Cardiac muscle cell (in vitro differentiated cells and primary cell): ENCODE results near the gene MRPL33. TPM values are rescaled to one million over a fixed set of nuclear protein-coding genes. Genes with fewer than 3 reads are reported as not detected.

Experiments
- DNase-seq, 2 donors: peaks; one replicate each; pipeline versions ENCODE4 v3.0.0 to v3.0.0-alpha.2; 2010 to 2017; ENCODE audit warnings: low read depth in 1 of 2, low spot score in 1 of 2
- H3K27ac ChIP-seq: fragments of 200-600 bp; sonication (generic); 2 replicates; pipeline ENCODE4 v1.5.1; 2016
- H3K27me3 ChIP-seq: fragments of 200-600 bp; sonication (generic); 2 replicates; pipeline ENCODE4 v1.6.0; 2016; ENCODE audit warnings: control low read depth
- H3K36me3 ChIP-seq: fragments of 200-600 bp; sonication (generic); 2 replicates; pipeline ENCODE4 v1.5.1; 2016; ENCODE audit warnings: control low read depth
- H3K4me1 ChIP-seq: fragments of 200-600 bp; sonication (generic); 2 replicates; pipeline ENCODE4 v1.8.1; 2017; ENCODE audit warnings: low read depth, mild to moderate bottlenecking, mixed run types
- H3K4me3 ChIP-seq: fragments of 200-600 bp; sonication (generic); 2 replicates; pipeline ENCODE4 v1.5.1; 2016; ENCODE audit warnings: mild to moderate bottlenecking
- H3K9me3 ChIP-seq: fragments of 200-600 bp; sonication (generic); 2 replicates; pipeline ENCODE4 v1.5.1; 2017; ENCODE audit warnings: low read depth, mild to moderate bottlenecking, control low read depth
- CTCF ChIP-seq: IDR thresholded peaks from 2 replicates; pipeline ENCODE4 v1.5.1; 2012; ENCODE audit warnings: low read depth, mild to moderate bottlenecking, low read length
- polyA plus RNA-seq: library from polyadenylated mRNA; unstranded; fragments of >200 nt; fragmentation: Nextera tagmentation; extraction: Ambion mirVana; gene quantifications from 2 replicates; pipeline ENCODE4 v1.2.1, GENCODE V29; 2016
- total RNA-seq: library from RNA; depleted of rRNA; stranded (reverse); fragments of >200 nt; gene quantifications from 2 replicates; pipeline ENCODE4 v1.2.3, GENCODE V29; 2016

The MRPL33 gene
- total and polyA plus RNA-seq, 2 experiments from 2014 or later: 46.6 to 271 TPM

GRCh38 chr2:27727257-27727656 lies 44.3 kb upstream of the MRPL33 start:
- peak in 1 of 2 donors; percentile 25 for DNase-seq
- Histone ChIP-seq H3K27me3 (no peaks in the 10 kb centered on the region), H3K27ac (no peak overlapping the region), H3K9me3 (no peaks in the 10 kb centered on the region), H3K4me3 (no peak overlapping the region), H3K36me3 (no peaks in the 10 kb centered on the region), H3K4me1 (no peaks in the 10 kb centered on the region)
- TF ChIP-seq CTCF: no peak

- Histone ChIP-seq H3K27me3 (no peaks in the 10 kb centered on the region), H3K4me3 (no peak overlapping the region), H3K36me3 (no peaks in the 10 kb centered on the region), H3K4me1 (no peaks in the 10 kb centered on the region), H3K9me3 (no peaks in the 10 kb centered on the region), H3K27ac (no peak overlapping the region)
- DNase-seq: no peak
- no peak for TF ChIP-seq CTCF
Observed at GRCh38 chr2:27728081-27728858, 43.2 kb upstream of the MRPL33 start.

- DNase-seq: no peak
- H3K9me3 ChIP-seq: no peaks in the 10 kb centered on the region
- H3K36me3 ChIP-seq: no peaks in the 10 kb centered on the region
- H3K27ac ChIP-seq: no peak overlapping the region
- TF ChIP-seq CTCF: no peak
- H3K4me3 ChIP-seq: no peak overlapping the region
- H3K27me3 ChIP-seq: no peaks in the 10 kb centered on the region
- no peaks in the 10 kb centered on the region for H3K4me1 ChIP-seq
Observed at GRCh38 chr2:27729198-27729597, 42.3 kb upstream of the MRPL33 start.

GRCh38 chr2:27729614-27730013 lies 41.9 kb upstream of the MRPL33 start:
- Histone ChIP-seq H3K4me3 (no peak overlapping the region), H3K27ac (no peak overlapping the region), H3K36me3 (no peaks in the 10 kb centered on the region), H3K9me3 (no peaks in the 10 kb centered on the region), H3K27me3 (no peaks in the 10 kb centered on the region), H3K4me1 (no peaks in the 10 kb centered on the region)
- no peak for TF ChIP-seq CTCF
- DNase-seq: no peak

GRCh38 chr2:27730261-27730662 lies 41.3 kb upstream of the MRPL33 start:
- no peak for TF ChIP-seq CTCF
- H3K36me3 ChIP-seq: no peaks in the 10 kb centered on the region
- no peak for DNase-seq

More at GRCh38 chr2:27730261-27730662, 41.3 kb upstream of the MRPL33 start:
- Histone ChIP-seq H3K4me3 (no peak overlapping the region), H3K9me3 (no peaks in the 10 kb centered on the region), H3K27me3 (peaks cover 6% of the 10 kb centered on the region), H3K27ac (no peak overlapping the region), H3K4me1 (peaks cover 3% of the 10 kb centered on the region)
